ENCODE results near the gene RHEB. TPM values are rescaled to one million over a fixed set of nuclear protein-coding genes. Genes with fewer than 3 reads are reported as not detected.

Gene RHEB
- total and polyA plus RNA-seq, 2 of the 13 experiments (the other 11 are each of a cell fraction or from before 2014, with no cell fraction given): 55.0 to 77.6 TPM

DNA sequence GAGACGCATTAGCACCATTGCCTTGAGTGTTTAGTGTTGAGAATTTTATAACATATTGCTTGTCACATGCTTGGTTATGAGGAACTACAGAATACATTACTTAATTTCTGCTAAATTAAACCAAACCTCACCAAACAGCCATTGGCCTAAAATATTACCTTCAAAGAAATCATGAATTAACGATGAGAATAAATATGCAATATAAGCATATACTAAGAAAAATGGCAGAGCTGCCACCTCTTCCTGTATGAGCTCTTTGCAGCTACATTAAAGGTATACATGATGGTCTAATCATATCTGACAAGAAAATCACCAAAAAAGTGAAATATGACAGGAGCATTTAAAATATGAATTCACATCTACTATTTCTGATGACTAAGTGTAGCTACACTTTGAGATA, 5.2 kb upstream of the RHEB start:
- ChIA-PET CTCF (ENCODE audit: low intra/inter-chr PET ratio, low total read pairs) (no interaction called here), POLR2A (no interaction called here)
- in situ Hi-C loops (cut with HindIII; ENCODE audit: extremely low pct_ligation_motif_present, low pct_unique_long_range_greater_than_20kb): no loop called here
- H3K9me3 ChIP-seq (ENCODE audit: low read length): no peaks in the 10 kb centered on the region
- no peaks in the 10 kb centered on the region for H4K20me1 ChIP-seq (ENCODE audit: insufficient read depth, low read length)
- peaks cover 19% of the 10 kb centered on the region; the same call in 1 of the 2 replicates for H3K4me1 ChIP-seq (ENCODE audit: insufficient read depth, low read length)
- intact Hi-C loops (cut with micrococcal nuclease; ENCODE audit: unreplicated experiment): no loop called here
- H3K27ac ChIP-seq (ENCODE audit: extremely low read length, insufficient read depth, low read length): no peak overlapping the region
- ATAC-seq (no peak), DNase-seq (ENCODE audit: low spot score) (no peak), FAIRE-seq (no peak)
- H3K79me2 ChIP-seq (ENCODE audit: insufficient read depth, low read length): no peaks in the 10 kb centered on the region
- no TSS peak for BruUV-seq (replicated peaks)
- 41% methylated on average over 2 of the region's 2 CpGs for WGBS (ENCODE audit: low lambda C conversion rate)
- no peak overlapping the region for H2AFZ ChIP-seq (ENCODE audit: low read length)
- no peaks in the 10 kb centered on the region for H3K36me3 ChIP-seq (replicated peaks in 1 of 2; ENCODE audit: control insufficient read depth in 1 of 2, insufficient read depth in 2 of 2, low read length in 2 of 2)
- H3K4me3 ChIP-seq (replicated peaks in 1 of 3; ENCODE audit: insufficient read depth in 1 of 3, low read depth in 2 of 3, low read length in 3 of 3): no peak overlapping the region
- no peak for TF ChIP-seq ZNF557 (CRISPR knock-in tag; IDR thresholded peaks at IDR 0.05)
- peak; percentile 33 for TF ChIP-seq MAFF (IDR thresholded peaks at IDR 0.05; ENCODE audit: low read depth, low read length)
- TF ChIP-seq MAFK (conservative IDR thresholded peaks at IDR 0.05 in 1 of 2, IDR thresholded peaks at IDR 0.05 in 1 of 2; ENCODE audit: low read length in 2 of 2): peak; percentile 57 to 58; a peak in 3 of 4 replicates
- 0 out of 5 replicates have a peak, but pooled peaks cover 0 to 3% of the 10 kb centered on the region in 2 experiments for H3K27me3 ChIP-seq (ENCODE audit: control insufficient read depth in 1 of 2, insufficient read depth in 2 of 2, low read length in 2 of 2)
- H3K9ac ChIP-seq (ENCODE audit: insufficient read depth, low read depth, low read length): no peak overlapping the region
- no peak overlapping the region for H3K4me2 ChIP-seq (ENCODE audit: low read depth, low read length)

DNA sequence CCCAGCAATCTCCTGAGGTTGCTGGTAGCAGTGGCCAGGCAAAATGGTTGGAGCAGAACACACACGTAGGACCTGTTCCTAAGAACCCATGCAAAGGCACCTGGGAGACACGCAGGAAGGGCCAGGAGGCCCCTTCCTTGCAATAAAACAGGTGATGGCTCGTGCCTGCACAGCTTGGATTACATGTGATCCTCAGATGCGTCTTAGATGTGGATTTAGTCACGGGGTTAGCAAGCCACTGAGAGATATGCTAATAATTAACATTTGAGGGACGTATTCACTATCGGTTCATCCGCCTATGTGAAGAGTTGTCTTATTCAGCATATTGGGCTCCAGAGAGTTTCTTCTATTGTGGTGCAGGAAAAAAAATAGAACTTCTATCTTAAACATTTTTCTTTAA, 4.6 kb upstream of the RHEB start:
- 12% methylated on average over 8 of the region's 8 CpGs for WGBS (ENCODE audit: low lambda C conversion rate)
- ChIA-PET POLR2A (no interaction called here), CTCF (ENCODE audit: low intra/inter-chr PET ratio, low total read pairs) (no interaction called here)

More for the DNA sequence above, 4.6 kb upstream of the RHEB start:
- Histone ChIP-seq H3K9ac (ENCODE audit: insufficient read depth, low read depth, low read length) (no peak overlapping the region), H3K9me3 (ENCODE audit: low read length) (no peaks in the 10 kb centered on the region), H3K4me3 (replicated peaks in 1 of 3; ENCODE audit: insufficient read depth in 1 of 3, low read depth in 2 of 3, low read length in 3 of 3) (no peak overlapping the region), H2AFZ (ENCODE audit: low read length) (no peak overlapping the region), H3K27me3 (ENCODE audit: control insufficient read depth in 1 of 2, insufficient read depth in 2 of 2, low read length in 2 of 2) (0 out of 5 replicates have a peak, but pooled peaks cover 0 to 3% of the 10 kb centered on the region in 2 experiments), H3K36me3 (replicated peaks in 1 of 2; ENCODE audit: control insufficient read depth in 1 of 2, insufficient read depth in 2 of 2, low read length in 2 of 2) (no peaks in the 10 kb centered on the region), H3K4me1 (ENCODE audit: insufficient read depth, low read length) (peaks cover 19% of the 10 kb centered on the region; the same call in 1 of the 2 replicates), H3K4me2 (ENCODE audit: low read depth, low read length) (peak overlapping the region; percentile 47; the same call in 1 of the 2 replicates), H3K79me2 (ENCODE audit: insufficient read depth, low read length) (no peaks in the 10 kb centered on the region), H3K27ac (ENCODE audit: extremely low read length, insufficient read depth, low read length) (no peak overlapping the region), H4K20me1 (ENCODE audit: insufficient read depth, low read length) (no peaks in the 10 kb centered on the region)
- FAIRE-seq: no peak
- no peak for TF ChIP-seq CBX1 (IDR thresholded peaks at IDR 0.05; ENCODE audit: low read depth)
- TF ChIP-seq, protein P1, sequence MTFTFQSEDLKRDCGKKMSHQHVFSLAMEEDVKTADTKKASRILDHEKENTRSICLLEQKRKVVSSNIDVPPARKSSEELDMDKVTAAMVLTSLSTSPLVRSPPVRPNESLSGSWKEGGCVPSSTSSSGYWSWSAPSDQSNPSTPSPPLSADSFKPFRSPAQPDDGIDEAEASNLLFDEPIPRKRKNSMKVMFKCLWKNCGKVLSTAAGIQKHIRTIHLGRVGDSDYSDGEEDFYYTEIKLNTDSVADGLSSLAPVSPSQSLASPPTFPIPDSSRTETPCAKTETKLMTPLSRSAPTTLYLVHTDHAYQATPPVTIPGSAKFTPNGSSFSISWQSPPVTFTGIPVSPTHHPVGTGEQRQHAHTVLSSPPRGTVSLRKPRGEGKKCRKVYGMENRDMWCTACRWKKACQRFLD (CRISPR knock-in tag; IDR thresholded peaks at IDR 0.05; ENCODE audit: borderline replicate concordance): no peak
- no peak for TF ChIP-seq HCFC1 (IDR thresholded peaks at IDR 0.05; ENCODE audit: low read depth, low read length)
- TF ChIP-seq PITX1 (CRISPR knock-in tag; IDR thresholded peaks at IDR 0.05): no peak
- TF ChIP-seq HIVEP1 (CRISPR knock-in tag; IDR thresholded peaks at IDR 0.05): no peak
- TF ChIP-seq ZFP36L1 (CRISPR knock-in tag; IDR thresholded peaks at IDR 0.05): no peak
- TF ChIP-seq ZNF484 (CRISPR knock-in tag; IDR thresholded peaks at IDR 0.05; ENCODE audit: borderline replicate concordance, low read depth): no peak
- TF ChIP-seq ZNF225 (CRISPR knock-in tag; IDR thresholded peaks at IDR 0.05): no peak
- TF ChIP-seq, protein P2, sequence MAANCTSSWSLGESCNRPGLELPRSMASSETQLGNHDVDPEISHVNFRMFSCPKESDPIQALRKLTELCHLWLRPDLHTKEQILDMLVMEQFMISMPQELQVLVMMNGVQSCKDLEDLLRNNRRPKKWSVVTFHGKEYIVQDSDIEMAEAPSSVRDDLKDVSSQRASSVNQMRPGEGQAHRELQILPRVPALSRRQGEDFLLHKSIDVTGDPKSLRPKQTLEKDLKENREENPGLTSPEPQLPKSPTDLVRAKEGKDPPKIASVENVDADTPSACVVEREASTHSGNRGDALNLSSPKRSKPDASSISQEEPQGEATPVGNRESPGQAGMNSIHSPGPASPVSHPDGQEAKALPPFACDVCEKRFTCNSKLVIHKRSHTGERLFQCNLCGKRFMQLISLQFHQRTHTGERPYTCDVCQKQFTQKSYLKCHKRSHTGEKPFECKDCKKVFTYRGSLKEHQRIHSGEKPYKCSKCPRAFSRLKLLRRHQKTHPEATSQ (CRISPR knock-in tag; IDR thresholded peaks at IDR 0.05; ENCODE audit: borderline replicate concordance): no peak
- TF ChIP-seq RAD21 (CRISPR knock-in tag; IDR thresholded peaks at IDR 0.05): no peak
- no peak for TF ChIP-seq ASH2L (IDR thresholded peaks at IDR 0.05; ENCODE audit: insufficient read length, low read depth, low read length)
- TF ChIP-seq ISX (CRISPR knock-in tag; conservative IDR thresholded peaks at IDR 0.05): no peak
- no peak for DNase-seq (ENCODE audit: low spot score)
- in situ Hi-C loops (cut with HindIII; ENCODE audit: extremely low pct_ligation_motif_present, low pct_unique_long_range_greater_than_20kb): no loop called here
- intact Hi-C loops (cut with micrococcal nuclease; ENCODE audit: unreplicated experiment): no loop called here
- no TSS peak for BruUV-seq (replicated peaks)
- ATAC-seq: no peak

Measured in HepG2 (cell line).